HG03457 (cell line): ENCODE data around the gene SLC6A12.

Experiments
- ATAC-seq: cut with Tn5 transposase; IDR thresholded peaks from one replicate; pipeline ENCODE4 v1.9.1; 2021; ENCODE audit warnings: moderate number of reproducible peaks; ENCODE audit not compliant: unreplicated experiment

Gene SLC6A12

DNA sequence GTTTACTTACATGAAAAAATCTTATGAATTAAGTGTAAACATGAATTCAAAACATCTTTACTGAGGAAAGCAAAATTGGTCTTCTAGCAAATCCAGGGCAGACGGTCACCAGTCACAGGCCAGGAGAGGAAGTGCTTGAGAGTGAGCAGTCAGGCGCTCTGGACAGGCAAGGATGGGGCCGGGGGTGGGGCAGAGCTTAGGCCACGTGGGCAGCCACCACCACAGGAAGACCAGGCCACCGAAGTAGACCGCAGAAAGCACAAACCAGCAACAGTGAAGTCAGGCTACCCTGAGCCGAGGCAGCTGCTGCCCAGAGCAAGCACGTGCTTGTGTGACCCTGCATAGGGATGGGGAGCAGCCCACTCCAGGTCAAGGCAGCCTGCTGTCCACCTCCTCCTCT, 33.5 kb downstream of the SLC6A12 start:
- no peak for ATAC-seq

DNA sequence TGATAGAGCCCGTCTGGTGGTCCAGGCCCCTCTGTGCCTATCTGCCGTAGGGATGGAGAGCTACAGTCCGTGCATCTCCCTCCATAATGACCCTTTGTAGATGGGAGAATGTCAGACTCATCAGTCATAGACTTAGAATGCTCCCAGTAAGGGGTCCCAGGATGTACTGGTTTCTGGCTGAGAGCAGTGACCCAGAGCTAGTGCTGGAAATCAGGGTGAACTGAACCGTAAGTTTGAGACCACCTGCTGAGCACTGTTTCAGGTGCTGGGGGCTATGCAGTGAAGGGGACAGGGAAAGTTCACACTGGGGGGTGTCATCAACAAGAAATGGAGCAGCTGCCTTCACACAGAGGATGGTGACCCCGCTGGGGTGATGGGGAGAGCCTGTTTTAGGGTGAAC, 34.1 kb downstream of the SLC6A12 start:
- no peak for ATAC-seq

DNA sequence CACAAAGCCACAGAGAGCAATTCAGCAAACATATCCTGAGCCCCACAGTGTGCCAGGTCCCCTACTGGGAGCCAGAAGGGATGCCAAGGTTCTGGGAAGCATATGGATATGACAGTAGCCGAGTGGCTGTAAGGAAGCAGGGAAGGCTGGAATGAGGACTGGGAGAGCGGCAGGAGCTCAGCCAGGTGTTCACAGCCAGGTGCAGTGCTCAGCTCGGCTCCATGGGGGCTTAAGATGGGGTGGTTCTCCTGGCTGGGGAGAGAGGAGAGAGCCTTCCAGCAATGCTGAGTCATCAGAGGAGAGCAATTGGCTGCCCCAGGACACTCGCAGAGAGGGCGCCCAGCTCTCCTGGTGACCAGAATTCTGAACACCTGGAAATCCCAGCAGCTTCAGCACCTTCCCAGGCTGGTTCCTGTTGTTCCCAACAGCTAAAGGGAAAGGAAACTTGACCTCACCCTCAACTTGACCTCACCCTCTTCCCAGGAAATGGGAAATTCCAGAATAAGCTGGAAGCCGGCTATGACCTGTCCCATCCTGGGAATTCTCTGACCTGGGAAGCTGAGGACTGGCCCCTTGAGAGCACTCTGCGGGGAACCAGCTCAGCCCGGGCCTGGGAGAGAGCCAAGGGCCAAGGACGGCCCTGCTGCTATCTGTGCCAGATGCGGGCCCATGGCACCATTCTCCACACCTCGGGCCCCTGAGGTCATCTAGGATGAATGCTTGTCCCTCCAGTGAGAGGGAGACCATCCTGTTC, 34.6 kb downstream of the SLC6A12 start:
- no peak for ATAC-seq

DNA sequence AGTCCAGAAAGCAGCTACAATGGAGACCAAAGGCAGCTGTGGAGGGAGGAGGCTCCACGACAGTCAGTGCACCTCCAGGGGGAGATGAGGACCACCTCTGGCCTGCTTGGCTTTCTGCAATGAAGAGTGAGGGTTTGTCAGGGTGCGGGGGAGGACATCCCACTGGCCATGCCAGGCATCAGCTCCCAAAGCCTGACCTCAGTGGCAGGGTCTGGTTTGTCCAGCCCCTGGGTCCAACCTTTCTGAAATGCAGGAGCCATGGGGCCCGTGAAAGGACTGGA, 35.2 kb downstream of the SLC6A12 start:
- no peak for ATAC-seq

DNA sequence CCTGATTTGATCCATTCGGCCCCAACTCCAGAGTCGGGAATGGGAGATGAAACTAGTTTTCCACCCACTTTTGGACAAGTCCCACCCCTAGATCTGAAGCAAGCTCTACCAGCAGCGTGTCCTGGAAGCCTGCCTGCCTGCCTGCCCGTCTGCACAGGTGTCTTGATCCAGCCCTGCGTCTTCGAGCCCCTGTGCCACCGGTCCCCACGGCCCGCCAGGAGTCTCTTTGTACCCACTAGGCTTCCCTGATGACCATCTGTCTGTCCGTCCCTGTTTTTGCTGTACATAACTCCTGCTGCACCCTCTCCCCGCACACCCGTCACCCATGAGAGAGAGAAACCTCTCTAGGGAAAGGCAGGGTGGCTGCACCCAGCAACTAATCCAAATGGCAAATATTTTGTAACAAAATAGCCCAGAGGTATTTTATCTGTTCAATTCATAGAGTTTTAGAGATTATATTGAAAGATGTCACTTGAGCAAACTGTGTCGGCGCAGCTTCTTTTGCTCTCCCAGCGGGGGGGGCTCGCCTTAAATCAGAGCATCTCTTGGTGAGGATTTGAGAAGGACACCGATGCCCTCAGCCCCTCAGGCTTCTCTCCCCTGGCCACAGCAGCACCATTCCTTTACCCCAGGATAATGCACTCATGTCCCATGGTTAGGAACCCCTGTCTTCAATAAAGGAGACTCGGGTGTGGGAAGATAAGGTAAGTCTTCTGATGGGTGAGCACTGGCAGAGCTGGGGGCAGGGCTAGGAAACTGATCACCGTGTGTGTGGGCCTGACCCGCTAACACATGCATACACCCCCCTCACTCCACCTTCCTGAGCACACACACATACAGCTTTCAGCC, 35.8 kb downstream of the SLC6A12 start:
- no peak for ATAC-seq

DNA sequence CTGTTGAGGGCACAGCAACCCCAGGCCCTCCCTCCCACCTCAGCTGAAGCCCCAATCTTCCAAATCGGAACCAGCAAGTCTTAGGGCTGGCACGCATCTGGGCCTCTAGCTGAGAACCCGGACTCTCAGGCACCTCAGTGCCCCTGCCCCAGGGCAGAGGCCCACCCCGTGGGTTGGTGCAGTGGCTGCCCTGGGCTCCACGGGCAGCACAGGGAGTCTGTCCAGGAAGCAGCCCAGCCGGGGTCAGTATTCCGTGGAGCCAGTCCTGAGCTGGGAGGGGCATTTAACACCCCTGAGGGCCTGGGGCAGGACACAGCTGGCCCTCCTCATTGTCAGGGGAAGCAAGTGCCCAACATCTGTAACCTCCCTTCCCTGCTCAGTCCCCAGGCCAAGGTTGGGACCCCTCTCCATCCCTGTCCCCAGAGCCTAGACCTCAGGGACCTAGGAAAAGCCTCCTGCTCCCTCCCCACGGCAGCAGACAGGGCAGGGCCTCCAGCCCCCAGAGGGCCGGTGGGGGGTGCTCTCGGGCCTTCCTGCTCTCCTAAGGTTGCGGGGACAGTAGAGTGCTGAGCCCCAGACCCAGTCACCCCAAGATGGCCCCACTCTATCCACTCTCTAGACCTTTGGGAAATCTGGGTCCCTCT, 36.5 kb downstream of the SLC6A12 start:
- ATAC-seq, result no peak

DNA sequence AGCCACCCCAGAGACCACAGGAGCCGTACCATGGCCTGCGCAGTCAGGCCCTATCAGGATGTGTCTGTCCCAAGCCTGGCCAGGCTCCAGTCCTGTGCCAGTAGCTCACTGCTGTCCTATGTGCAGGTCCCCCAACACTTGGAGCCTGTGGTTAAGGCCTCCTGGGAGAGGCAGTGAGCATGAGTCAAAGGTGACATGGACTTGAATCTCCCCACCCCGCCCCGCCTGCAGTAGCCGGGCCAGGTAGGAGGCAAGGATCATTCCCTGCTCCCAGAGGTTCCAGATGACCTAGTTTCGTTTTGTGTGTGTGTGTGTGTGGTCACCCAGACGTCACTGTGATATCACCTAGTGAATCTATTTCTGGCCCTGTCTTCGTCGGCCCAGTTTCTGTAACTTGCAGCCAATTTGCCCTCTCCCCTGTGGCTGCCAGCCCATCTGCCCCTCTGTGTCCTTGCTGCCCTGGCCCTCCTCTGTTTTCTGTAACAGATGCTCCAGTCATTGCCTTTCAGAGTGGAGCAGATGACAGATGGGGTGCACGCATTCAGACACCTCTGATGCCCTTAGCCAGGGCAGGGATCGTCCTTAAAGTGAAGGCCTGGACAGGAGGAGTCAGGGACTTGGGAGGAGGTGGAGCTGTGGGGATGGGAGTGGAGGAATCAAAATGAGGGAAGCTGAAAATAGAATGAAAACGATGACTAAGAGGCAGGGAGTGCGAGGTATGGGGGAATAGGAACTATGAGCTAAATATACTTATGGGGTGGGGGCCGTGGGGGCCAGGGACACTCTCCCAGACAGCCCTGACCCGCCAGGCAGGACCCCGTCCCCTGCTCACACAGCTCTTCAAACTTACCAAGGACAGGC, 37.4 kb downstream of the SLC6A12 start:
- no peak for ATAC-seq

DNA sequence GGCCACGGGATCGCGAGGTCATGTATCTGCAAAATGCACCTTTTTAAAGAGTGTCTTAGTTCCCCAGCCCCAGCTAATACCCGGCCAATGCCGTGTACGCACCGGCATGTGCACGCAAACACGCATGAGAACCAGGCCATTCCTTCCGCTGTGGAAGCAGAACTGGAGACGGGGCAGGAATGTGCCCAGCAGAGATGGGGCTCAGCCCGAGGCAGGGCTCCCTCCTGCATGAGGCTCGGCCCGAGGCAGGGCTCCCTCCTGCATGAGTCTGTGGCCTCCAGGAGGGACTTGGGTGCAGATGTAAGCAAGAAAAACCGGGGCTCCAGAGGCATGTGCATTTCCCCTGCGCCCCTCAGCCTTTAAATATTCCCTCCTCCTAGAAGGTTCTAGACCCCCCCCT, 38.2 kb downstream of the SLC6A12 start:
- ATAC-seq, result no peak

DNA sequence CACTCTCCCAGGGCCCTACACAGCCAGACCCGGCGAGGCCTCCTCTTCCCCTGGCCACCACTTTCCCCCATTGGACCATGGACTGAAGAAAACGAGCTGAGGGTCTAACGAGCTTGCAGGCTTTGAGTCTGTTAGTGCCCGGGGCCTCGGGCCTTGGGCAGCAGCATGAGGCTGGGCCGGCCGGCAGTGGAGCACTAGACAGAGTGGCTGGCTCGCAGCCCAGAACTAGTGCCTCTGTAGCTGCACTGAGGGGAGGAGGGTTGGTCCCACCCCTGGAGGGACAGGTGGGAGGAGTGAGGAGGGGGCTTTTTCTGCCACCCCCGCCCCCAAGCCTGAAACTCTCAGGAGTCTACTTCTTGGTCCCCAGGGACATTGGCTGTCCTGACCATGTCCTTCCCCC, 38.7 kb downstream of the SLC6A12 start:
- no peak for ATAC-seq

DNA sequence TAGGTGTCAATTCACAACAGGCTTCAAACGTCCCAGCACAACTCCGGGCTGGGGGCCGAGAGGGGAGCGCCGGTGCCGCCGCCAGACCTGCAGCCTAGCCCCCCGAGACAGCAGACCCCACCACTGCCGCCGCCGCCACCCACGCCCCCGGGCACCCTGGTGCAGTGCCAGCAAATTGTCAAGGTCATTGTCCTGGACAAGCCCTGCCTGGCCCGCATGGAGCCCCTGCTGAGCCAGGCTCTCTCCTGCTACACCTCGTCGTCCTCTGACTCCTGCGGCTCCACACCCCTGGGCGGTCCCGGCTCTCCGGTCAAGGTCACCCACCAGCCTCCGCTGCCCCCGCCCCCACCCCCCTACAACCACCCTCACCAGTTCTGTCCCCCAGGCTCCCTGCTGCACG, 39.4 kb downstream of the SLC6A12 start:
- ATAC-seq, result no peak

DNA sequence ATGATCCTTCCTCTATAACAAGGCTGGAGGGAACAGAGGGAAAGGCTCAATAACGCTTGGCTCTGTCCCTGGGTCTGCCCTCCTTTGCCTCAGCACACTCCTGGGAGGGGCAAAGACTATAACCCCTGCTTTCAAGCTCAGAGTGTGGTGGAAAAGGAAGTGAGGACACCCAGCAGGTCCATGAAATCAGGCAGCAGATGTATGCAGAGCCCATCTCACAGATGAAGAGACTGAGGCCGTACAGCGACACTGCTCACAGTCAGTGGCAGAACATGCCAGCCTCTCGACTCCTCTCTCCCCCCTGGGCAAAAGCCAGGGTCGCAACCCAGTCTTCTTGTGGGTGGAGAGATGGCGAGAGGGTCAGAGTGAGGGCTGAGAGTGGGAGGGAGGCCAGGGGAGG, 39.8 kb downstream of the SLC6A12 start:
- ATAC-seq, result no peak

DNA sequence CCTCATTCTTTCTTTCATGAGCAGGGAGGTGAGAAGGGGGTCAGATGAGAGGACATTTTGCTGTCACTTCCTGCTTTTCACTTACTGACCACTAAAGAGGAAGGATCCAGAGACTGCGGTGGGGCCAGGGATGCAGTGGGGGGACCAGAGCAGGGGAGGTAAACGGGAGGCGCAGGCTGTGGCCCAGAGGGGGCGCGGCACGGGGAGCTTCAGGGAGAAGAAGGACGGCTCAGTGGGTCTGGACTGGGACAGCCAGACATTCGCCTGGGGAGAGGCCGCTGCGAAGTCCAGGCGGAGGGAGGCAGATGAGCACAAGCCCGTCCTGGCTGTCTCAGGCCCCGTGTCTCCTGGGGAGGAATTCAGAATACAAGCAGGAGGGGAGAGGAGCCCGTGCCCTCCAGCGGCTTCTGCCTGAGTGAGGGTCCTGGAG, 41.2 kb downstream of the SLC6A12 start:
- no peak for ATAC-seq

DNA sequence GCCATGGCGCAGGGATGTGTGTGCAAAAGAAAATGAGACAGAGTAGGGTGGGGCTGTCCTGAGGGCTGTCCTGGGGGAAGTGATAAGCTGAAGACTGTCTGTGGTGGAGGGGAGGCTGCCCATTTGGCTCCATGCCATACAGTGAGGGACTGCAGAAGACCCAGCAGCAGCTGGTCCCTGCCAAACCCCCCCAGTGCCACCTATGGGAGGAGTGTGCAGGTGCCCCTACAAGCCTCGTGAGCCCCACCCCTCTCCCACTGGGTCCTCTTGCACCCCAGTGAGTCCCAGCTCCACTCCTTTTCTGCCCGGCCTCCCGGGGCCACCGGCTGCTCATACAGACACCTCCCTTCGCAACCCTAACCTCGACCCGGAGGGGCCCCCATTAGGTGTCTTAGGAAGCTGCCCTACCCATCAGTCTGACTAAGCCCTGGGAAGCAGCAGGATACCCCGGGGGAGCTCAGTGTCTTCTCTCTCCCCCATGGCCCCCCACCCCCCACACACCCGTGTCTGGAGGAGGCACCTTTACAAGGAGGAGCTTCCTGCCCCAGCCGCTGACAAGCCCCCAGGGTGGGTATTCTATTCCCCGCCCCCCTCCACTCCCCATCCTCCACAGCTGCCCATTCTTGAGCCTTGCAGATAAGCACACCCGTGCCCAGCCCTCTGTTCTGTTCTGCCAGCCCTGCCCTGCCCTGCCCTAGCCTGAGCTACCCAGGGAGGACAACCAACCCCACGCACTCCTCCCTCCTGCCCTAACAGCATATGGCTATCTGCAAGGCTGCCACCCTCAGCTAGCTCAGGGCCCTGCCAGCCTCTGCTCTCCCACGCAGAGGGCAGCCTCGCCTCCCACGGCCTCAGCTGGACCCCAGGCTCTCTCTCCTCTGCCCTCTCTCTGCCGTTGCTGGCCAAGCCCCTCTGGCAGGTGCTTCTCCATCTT, 41.9 kb downstream of the SLC6A12 start:
- ATAC-seq, result no peak

DNA sequence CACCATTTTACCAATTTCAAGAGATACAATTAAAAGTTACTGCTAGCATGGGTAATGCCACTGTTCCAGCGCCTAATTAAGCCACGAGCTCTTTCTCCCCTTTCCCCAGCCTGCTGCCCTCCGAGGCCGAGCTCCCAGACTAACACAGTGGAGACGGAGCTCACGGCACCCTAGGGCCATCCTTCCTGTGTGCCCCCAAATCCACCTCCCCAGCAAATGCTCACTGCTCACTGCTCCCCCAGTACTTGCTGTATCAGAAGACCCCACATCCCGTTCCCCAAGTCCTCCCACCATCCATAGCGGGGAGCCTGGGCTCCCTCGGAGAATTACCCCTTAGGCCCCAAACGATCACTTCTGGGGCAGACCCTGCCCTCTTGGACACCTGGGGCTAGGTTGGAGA, 42.7 kb downstream of the SLC6A12 start:
- no peak for ATAC-seq

DNA sequence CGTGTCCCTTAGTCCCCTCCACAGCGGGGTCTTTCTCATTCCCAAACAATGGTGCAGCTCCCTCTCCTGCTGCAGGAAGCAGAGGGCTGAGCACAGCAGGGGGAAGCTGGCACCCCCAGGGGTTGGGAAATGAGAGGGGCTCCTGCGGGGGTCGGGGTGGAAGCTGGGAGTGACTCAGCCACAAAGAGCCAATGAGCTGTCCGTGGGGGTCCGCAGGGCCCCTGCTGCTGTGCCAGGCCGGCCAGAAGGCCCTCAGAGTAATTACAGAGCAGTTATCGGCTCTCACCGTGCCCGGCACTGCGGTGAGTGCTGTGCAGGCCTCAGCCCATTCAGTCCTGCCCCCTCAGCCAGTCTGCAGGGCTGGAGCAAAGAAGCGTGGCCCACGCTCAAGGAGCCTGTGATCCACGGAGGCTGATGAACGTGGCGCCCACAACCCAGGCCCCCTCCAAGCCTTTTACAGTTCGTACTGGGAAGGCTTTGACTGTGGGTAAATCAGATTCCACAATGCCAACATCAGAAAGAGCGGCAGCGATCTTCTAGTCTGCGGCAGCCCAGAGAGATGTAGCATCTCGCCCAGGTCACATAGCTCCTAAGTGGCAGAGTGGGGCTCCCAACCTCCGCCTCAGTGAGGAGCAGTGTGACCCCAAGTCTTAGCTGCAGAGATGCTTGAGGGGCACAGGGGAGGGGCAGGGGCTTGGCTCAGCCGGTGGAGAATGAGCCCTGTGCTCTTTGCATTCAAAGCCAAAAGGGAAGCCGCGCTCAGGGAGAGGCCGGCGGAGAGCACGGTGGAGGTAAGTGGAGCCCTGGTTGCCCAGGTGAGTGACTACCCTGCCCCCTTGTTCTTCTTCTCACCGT, 43.4 kb downstream of the SLC6A12 start:
- ATAC-seq, result no peak

DNA sequence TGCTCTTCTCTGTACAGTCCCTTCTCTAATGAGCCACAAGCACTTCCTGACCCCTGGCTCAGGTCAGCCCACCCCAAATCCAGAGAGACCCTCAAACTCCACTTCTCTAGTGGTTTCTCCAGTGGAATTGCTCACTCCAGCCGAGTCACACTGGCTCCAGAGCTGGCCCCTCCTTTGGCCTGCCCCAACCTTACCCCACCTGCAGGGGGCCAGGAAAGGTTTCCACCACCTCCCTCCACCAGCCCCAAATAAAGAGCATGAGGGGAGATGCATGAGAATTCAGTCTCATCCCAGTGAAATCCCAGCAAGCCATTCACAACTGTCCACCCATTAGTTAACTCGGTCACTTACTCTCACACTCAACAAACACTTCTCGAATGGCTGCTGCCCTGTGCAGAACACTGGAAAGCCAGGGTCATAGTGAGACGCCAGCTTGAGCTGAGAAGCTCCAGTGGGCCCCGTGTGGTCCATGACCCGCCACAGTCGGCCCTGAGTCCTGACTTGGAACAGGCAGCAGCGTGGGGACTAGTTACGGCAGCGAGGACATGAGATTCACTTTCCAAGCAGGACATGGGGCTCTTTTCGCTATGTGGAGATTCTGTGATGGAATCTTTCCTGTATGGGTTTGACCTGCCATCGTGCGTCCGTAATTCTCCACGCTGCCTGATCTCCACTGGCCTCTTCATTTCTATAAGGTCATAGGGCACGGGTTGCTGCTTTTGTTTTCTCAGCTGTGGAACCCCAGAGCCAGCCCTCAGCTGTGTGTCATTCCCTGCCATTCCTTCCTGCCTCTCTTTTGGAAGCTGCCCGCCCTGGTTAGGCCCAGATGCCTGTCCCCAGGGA, 44.2 kb downstream of the SLC6A12 start:
- ATAC-seq, result no peak

DNA sequence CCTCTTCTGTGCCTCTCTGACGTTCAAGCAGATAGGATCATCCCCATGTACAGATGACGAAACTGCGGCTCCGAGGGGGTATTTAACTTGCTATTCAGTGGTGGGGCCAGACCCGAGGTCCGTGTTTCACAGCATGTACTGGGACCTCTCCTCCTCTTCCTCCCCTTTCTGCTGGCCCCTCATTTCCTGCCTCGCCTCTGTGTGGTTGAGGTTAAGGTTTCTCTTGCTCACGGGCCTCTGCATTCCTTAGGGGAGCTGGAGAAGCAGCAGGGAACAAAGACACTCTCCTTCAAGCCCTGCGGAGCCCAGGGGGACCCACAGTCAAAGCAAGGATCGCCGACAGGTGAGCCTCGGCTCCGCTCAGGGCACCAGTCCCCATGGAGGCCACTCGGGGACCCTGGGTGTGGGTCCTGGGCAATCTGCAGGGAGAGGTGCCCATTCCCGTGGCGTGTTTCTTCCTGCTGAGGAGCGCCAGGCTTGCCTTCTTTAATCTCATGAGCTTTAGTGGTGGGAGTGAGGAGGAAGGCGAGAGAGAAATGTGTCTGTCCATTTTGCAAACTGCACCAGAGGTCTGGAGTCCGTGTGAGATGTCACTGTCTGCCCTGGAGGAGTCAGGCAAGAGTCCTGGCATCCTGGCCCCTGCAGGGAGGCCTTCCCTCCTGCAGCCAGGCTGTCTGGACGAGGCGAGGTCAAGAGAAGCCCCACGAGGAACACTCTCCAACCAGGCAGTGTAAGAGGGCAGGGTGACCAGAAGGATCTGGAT, 45.0 kb downstream of the SLC6A12 start:
- ATAC-seq, result no peak
